ENCODE measurements around the gene XKR7.

- no peak for TF ChIP-seq RAD21 (IDR thresholded peaks at IDR 0.05; ENCODE audit: low read depth)
- no peak for TF ChIP-seq EP300 (IDR thresholded peaks at IDR 0.05; ENCODE audit: borderline replicate concordance)
- TF ChIP-seq USF1 (IDR thresholded peaks at IDR 0.05), result no peak
Measured at GRCh38 chr20:31934968-31935764, 32.8 kb upstream of the XKR7 start.
